HepG2 (cell line): ENCODE results near the gene ZMIZ1. TPM values are rescaled to one million over a fixed set of nuclear protein-coding genes. Genes with fewer than 3 reads are reported as not detected.

ENCODE experiments used
- ASH2L ChIP-seq: fragments of 300-600, 200-600 bp; sonication (generic); IDR thresholded peaks from 2 replicates; pipeline ENCODE4 v1.7.0; 2017; ENCODE audit warnings: low read depth, mild to moderate bottlenecking, moderate library complexity, mixed read lengths, low read length; ENCODE audit not compliant: insufficient read length
- CHCHD3 ChIP-seq: sonication (generic); formaldehyde crosslinking; IDR thresholded peaks from 2 replicates; pipeline ENCODE4 v1.8.0; 2022; ENCODE audit warnings: mild to moderate bottlenecking, missing genetic modification reagents, moderate library complexity
- JUNB ChIP-seq: sonication (generic); formaldehyde crosslinking; IDR thresholded peaks from 2 replicates; pipeline ENCODE4 v1.8.0; 2022; ENCODE audit warnings: missing genetic modification reagents, mild to moderate bottlenecking, borderline replicate concordance
- JUND ChIP-seq: sonication (generic); formaldehyde crosslinking; IDR thresholded peaks from 2 replicates; pipeline ENCODE4 v1.8.0; 2022; ENCODE audit warnings: mild to moderate bottlenecking, missing genetic modification reagents
- MAFF ChIP-seq: IDR thresholded peaks from 2 replicates; pipeline ENCODE4 v1.6.1; 2011; ENCODE audit warnings: low read depth, low read length, improper control_type of control experiment
- MAFK ChIP-seq, 2 experiments: IDR thresholded peaks in 1 of 2; conservative IDR thresholded peaks in 1 of 2; 2 replicates each; pipeline ENCODE4 v1.6.1; 2011; ENCODE audit warnings: improper control_type of control experiment in 2 of 2, low read length in 2 of 2
- NR1H2 ChIP-seq: sonication (generic); formaldehyde crosslinking; IDR thresholded peaks from 2 replicates; pipeline ENCODE4 v1.8.1; 2022; ENCODE audit warnings: low read depth, missing genetic modification reagents, borderline replicate concordance
- PHF8 ChIP-seq: sonication (generic); formaldehyde crosslinking; IDR thresholded peaks from 2 replicates; pipeline ENCODE4 v1.5.0; 2020; ENCODE audit warnings: missing genetic modification reagents
- RFX5 ChIP-seq: IDR thresholded peaks from 2 replicates; pipeline ENCODE4 v1.6.1; 2011; ENCODE audit warnings: low read depth, low read length, improper control_type of control experiment
- RFXANK ChIP-seq: IDR thresholded peaks from 2 replicates; pipeline ENCODE4 v1.6.1; 2016
- SMARCE1 ChIP-seq: fragments of 450-650 bp; IDR thresholded peaks from 2 replicates; pipeline ENCODE4 v1.6.1; 2017; ENCODE audit warnings: borderline replicate concordance
- SP1 ChIP-seq, 2 experiments: fragments of 450-650 bp in 1 of 2; sonication (generic) in 1 of 2; formaldehyde crosslinking in 1 of 2; IDR thresholded peaks; 2 replicates each; pipeline versions ENCODE4 v1.4.0 to v1.6.1; 2016 to 2020; ENCODE audit warnings: missing genetic modification reagents in 1 of 2
- TFAP4 ChIP-seq: sonication (generic); IDR thresholded peaks from 2 replicates; pipeline ENCODE4 v1.6.1; 2016; ENCODE audit warnings: low read depth, borderline replicate concordance
- ZNF207 ChIP-seq: fragments of 450-650 bp; IDR thresholded peaks from 2 replicates; pipeline ENCODE4 v1.6.1; 2016; ENCODE audit warnings: antibody characterized with exemption, borderline replicate concordance
- ZNF263 ChIP-seq: sonication (generic); formaldehyde crosslinking; IDR thresholded peaks from 2 replicates; pipeline ENCODE4 v1.4.0; 2020; ENCODE audit warnings: missing genetic modification reagents
- ZNF317 ChIP-seq: sonication (generic); formaldehyde crosslinking; IDR thresholded peaks from 2 replicates; pipeline ENCODE4 v1.5.0; 2020; ENCODE audit warnings: mild to moderate bottlenecking, missing genetic modification reagents
- ZNF430 ChIP-seq: sonication (generic); formaldehyde crosslinking; IDR thresholded peaks from 2 replicates; pipeline ENCODE4 v1.9.0; 2021; ENCODE audit warnings: mild to moderate bottlenecking, missing genetic modification reagents
- ZSCAN21 ChIP-seq: sonication (generic); formaldehyde crosslinking; IDR thresholded peaks from 2 replicates; pipeline ENCODE4 v1.8.0; 2022; ENCODE audit warnings: mild to moderate bottlenecking, missing genetic modification reagents, moderate library complexity, borderline replicate concordance
- polyA plus RNA-seq, 8 experiments: library from polyadenylated mRNA; depleted of rRNA in 3 of 8; stranded (reverse) in 7 of 8; unstranded in 1 of 8; fragments of >200 nt; fragmentation: Illumina TruSeq in 4 of 8; extraction: Trizol in 4 of 8; gene quantifications; 2 replicates each; pipeline versions ENCODE4 v1.2.1 to v1.2.3, GENCODE V29; 2011 to 2016; ENCODE audit warnings: low read depth in 4 of 8, missing spikeins in 1 of 8, mixed read lengths in 1 of 8; ENCODE audit not compliant: insufficient read depth in 1 of 8
- total RNA-seq, 5 experiments: library from RNA; depleted of rRNA; stranded (reverse); fragments of >200 nt; fragmentation: Illumina TruSeq; extraction: Trizol; gene quantifications; 2 replicates each; pipeline ENCODE4 v1.2.3, GENCODE V29; 2016; ENCODE audit warnings: low read depth in 1 of 5
- TF ChIP-seq, protein P1 (sequence below): sonication (generic); formaldehyde crosslinking; IDR thresholded peaks from 2 replicates; pipeline ENCODE4 v1.4.0; 2020; ENCODE audit warnings: low read depth, missing genetic modification reagents
- TF ChIP-seq, protein P2 (sequence below): sonication (generic); formaldehyde crosslinking; IDR thresholded peaks from 2 replicates; pipeline ENCODE4 v1.4.0; 2020; ENCODE audit warnings: missing genetic modification reagents
- TF ChIP-seq, protein P3 (sequence below): sonication (generic); formaldehyde crosslinking; IDR thresholded peaks from 2 replicates; pipeline ENCODE4 v1.9.0; 2022; ENCODE audit warnings: low read depth, missing genetic modification reagents
- TF ChIP-seq, protein P4 (sequence below): sonication (generic); formaldehyde crosslinking; IDR thresholded peaks from 2 replicates; pipeline ENCODE4 v1.4.0; 2020; ENCODE audit warnings: mild to moderate bottlenecking, missing genetic modification reagents

Gene ZMIZ1
- total and polyA plus RNA-seq, 2 of the 13 experiments (the other 11 are each of a cell fraction or from before 2014, with no cell fraction given) = 5.3 to 10.2 TPM

DNA sequence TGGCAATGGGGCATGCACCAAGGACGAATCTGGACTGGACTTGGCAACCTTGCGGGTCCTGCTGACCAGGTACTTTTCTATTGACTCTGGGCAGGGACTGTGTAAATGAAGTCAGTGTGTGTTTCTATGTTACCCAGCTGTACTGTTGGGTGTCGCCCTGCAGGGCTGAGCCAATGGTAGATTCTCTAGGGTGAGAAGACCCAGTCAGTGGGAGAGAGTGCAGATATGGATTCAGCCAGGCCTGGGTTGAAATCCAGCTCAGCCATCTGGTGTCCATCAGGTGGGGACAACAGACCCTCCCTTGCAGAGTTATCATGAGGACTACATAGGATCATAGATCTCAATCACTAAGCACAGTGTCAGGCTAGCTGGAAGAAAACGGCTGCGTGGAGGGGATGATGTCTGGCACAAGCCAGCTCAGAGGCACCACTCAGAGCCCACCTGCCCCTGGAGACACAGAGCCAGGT lies 273.6 kb downstream of the ZMIZ1 start (continued):
- TF ChIP-seq RFXANK (CRISPR knock-in tag) (no peak), ZNF430 (CRISPR knock-in tag) (no peak), ZNF207 (no peak), ZNF263 (CRISPR knock-in tag) (no peak), MAFF (peak; percentile 60), PHF8 (no peak), TFAP4 (peak; percentile 84; the same call in 1 of the 2 replicates), CHCHD3 (CRISPR knock-in tag) (no peak), ZNF317 (CRISPR knock-in tag) (no peak), JUNB (CRISPR knock-in tag) (no peak), SMARCE1 (no peak), ZSCAN21 (CRISPR knock-in tag) (no peak), MAFK (conservative IDR thresholded peaks at IDR 0.05 in 1 of 2, IDR thresholded peaks at IDR 0.05 in 1 of 2; ENCODE audit: low read length in 2 of 2) (peak; percentile 43 to 60; a peak in 3 of 4 replicates), RFX5 (0 out of 2 replicates have a peak, but pooled peaks have one; percentile 9), SP1 (IDR thresholded peaks at IDR 0.05) (no peak), SP1 (CRISPR knock-in tag; IDR thresholded peaks at IDR 0.05) (no peak), NR1H2 (no peak), ASH2L (no peak), JUND (no peak)
- TF ChIP-seq, protein P1, sequence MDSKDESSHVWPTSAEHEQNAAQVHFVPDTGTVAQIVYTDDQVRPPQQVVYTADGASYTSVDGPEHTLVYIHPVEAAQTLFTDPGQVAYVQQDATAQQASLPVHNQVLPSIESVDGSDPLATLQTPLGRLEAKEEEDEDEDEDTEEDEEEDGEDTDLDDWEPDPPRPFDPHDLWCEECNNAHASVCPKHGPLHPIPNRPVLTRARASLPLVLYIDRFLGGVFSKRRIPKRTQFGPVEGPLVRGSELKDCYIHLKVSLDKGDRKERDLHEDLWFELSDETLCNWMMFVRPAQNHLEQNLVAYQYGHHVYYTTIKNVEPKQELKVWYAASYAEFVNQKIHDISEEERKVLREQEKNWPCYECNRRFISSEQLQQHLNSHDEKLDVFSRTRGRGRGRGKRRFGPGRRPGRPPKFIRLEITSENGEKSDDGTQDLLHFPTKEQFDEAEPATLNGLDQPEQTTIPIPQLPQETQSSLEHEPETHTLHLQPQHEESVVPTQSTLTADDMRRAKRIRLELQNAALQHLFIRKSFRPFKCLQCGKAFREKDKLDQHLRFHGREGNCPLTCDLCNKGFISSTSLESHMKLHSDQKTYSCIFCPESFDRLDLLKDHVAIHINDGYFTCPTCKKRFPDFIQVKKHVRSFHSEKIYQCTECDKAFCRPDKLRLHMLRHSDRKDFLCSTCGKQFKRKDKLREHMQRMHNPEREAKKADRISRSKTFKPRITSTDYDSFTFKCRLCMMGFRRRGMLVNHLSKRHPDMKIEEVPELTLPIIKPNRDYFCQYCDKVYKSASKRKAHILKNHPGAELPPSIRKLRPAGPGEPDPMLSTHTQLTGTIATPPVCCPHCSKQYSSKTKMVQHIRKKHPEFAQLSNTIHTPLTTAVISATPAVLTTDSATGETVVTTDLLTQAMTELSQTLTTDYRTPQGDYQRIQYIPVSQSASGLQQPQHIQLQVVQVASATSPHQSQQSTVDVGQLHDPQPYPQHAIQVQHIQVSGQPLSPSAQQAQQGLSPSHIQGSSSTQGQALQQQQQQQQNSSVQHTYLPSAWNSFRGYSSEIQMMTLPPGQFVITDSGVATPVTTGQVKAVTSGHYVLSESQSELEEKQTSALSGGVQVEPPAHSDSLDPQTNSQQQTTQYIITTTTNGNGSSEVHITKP (CRISPR knock-in tag) = peak; percentile 75; the same call in 1 of the 2 replicates
- TF ChIP-seq, protein P2, sequence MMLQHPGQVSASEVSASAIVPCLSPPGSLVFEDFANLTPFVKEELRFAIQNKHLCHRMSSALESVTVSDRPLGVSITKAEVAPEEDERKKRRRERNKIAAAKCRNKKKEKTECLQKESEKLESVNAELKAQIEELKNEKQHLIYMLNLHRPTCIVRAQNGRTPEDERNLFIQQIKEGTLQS (CRISPR knock-in tag) = no peak
- TF ChIP-seq, protein P3, sequence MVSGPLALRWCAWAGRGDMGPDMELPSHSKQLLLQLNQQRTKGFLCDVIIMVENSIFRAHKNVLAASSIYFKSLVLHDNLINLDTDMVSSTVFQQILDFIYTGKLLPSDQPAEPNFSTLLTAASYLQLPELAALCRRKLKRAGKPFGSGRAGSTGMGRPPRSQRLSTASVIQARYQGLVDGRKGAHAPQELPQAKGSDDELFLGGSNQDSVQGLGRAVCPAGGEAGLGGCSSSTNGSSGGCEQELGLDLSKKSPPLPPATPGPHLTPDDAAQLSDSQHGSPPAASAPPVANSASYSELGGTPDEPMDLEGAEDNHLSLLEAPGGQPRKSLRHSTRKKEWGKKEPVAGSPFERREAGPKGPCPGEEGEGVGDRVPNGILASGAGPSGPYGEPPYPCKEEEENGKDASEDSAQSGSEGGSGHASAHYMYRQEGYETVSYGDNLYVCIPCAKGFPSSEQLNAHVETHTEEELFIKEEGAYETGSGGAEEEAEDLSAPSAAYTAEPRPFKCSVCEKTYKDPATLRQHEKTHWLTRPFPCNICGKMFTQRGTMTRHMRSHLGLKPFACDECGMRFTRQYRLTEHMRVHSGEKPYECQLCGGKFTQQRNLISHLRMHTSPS = peak; percentile 43; the same call in 1 of the 2 replicates
- TF ChIP-seq, protein P4, sequence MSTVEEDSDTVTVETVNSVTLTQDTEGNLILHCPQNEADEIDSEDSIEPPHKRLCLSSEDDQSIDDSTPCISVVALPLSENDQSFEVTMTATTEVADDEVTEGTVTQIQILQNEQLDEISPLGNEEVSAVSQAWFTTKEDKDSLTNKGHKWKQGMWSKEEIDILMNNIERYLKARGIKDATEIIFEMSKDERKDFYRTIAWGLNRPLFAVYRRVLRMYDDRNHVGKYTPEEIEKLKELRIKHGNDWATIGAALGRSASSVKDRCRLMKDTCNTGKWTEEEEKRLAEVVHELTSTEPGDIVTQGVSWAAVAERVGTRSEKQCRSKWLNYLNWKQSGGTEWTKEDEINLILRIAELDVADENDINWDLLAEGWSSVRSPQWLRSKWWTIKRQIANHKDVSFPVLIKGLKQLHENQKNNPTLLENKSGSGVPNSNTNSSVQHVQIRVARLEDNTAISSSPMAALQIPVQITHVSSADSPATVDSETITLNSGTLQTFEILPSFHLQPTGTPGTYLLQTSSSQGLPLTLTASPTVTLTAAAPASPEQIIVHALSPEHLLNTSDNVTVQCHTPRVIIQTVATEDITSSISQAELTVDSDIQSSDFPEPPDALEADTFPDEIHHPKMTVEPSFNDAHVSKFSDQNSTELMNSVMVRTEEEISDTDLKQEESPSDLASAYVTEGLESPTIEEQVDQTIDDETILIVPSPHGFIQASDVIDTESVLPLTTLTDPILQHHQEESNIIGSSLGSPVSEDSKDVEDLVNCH (CRISPR knock-in tag) = no peak
